Lower leg skin (tissue), 3 donors: ENCODE results near the gene RFXANK.

Source experiments
- CTCF ChIP-seq, 3 donors: fragments of 450-650 bp; IDR thresholded peaks; one replicate each; pipeline ENCODE4 v1.5.1; 2016; ENCODE audit warnings: antibody characterized with exemption in 3 of 3, mild to moderate bottlenecking in 3 of 3, moderate library complexity in 2 of 3
- POLR2A ChIP-seq, 2 donors: fragments of 450-650 bp; IDR thresholded peaks; one replicate each; pipeline ENCODE4 v1.6.1; 2016 to 2017; ENCODE audit warnings: antibody characterized with exemption in 2 of 2, mild to moderate bottlenecking in 1 of 2, moderate library complexity in 1 of 2

- TF ChIP-seq CTCF (IDR thresholded peaks at IDR 0.05): peak in 1 of 3 donors; percentile 85
- TF ChIP-seq POLR2A (IDR thresholded peaks at IDR 0.05): no peak
Measured at GRCh38 chr19:19145684-19146608, 46.1 kb upstream of the RFXANK start.
